Measurements from ENCODE around the gene RASGRP4. TPM values are rescaled to one million over a fixed set of nuclear protein-coding genes. Genes with fewer than 3 reads are reported as not detected.

Gene RASGRP4
- total RNA-seq, 1 donor from 2014 or later, result not detected

GRCh38 chr19:38385057-38385803 is 40.8 kb downstream of the RASGRP4 start:
- Mint-ChIP-seq H3K27me3 (peaks cover 15% of the 10 kb centered on the region), H3K27ac (no peak overlapping the region), H3K36me3 (peaks cover 15% of the 10 kb centered on the region), H3K4me3 (peak overlapping the region; percentile 36), H3K4me1 (ENCODE audit: unreplicated experiment) (peaks cover 9% of the 10 kb centered on the region), H3K9me3 (no peaks in the 10 kb centered on the region)
- DNase-seq (ENCODE audit: extremely low spot score, unreplicated experiment), result no peak
- no peak for TF ChIP-seq CTCF (conservative IDR thresholded peaks at IDR 0.05)

DNA sequence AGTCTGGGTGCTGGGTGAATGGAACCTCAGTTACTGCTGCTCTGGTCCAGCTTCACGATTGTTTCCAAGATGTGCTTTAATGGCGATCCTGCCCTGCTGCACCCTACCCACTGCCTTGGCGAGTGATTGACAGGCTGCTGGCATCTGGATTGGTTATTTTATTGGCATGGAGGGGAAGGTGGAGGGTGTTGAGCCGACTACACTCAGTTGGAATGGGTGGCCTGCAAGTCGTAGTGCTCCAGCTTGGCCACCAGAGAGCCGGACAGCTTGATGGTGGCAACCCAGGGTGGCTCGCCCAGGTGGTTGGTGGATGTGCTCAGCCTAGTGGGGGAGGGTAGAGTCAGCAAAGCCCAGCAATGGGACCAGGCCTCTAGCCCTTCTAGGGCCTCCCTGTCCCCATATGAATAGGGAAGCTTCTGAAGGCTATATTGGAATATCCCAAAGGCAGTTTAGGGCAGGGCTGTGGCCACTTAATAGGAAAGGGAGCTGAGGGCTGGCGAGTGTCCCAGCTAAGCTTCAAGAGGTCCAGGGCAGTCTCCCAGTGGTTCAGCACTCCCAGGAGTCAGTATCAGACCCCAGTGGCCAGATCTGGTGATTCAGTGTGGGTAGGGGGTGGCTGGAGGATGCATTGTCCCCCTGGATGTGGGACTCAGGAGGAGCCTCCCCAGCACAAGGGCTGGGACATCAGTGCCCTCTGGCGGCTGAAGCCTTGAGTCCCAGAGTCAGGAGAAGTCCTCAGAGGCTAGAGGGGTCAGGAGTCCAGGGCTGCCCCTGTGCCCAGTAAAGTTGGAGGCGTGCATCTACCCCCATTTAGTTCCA is 41.6 kb downstream of the RASGRP4 start:
- H3K4me3 Mint-ChIP-seq, result peak overlapping the region; percentile 36
- H3K27ac Mint-ChIP-seq, result peak overlapping the region; percentile 51

DNA sequence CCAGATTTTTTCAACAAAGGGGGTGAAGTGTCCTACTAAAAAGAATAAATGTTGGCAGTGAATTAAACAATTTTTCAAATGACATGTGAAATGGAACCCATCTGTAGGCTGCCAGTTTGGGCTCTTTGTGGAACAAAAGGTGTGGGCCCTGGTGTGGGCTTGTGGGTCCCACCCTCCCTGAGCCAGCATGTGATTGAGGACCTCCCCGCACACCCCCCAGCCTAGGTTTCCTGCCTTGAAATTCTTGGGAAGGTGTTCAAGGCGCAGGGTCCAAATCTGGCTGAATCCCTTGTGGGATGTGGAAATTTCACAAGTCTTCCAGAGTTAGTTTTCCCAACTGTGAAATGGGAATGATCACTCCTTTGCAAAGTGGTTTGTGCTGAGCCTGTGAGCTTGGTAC is 42.3 kb downstream of the RASGRP4 start:
- Mint-ChIP-seq H3K36me3 (peaks cover 19% of the 10 kb centered on the region), H3K4me1 (ENCODE audit: unreplicated experiment) (peaks cover 9% of the 10 kb centered on the region), H3K27me3 (peaks cover 8% of the 10 kb centered on the region), H3K27ac (peak overlapping the region; percentile 83), H3K9me3 (no peaks in the 10 kb centered on the region), H3K4me3 (peak overlapping the region; percentile 55)
- no peak for TF ChIP-seq CTCF (conservative IDR thresholded peaks at IDR 0.05)
- no peak for DNase-seq (ENCODE audit: extremely low spot score, unreplicated experiment)

More for the DNA sequence above, 41.6 kb downstream of the RASGRP4 start:
- peaks cover 9% of the 10 kb centered on the region for H3K4me1 Mint-ChIP-seq (ENCODE audit: unreplicated experiment)
- H3K36me3 Mint-ChIP-seq, result peaks cover 18% of the 10 kb centered on the region
- H3K9me3 Mint-ChIP-seq, result no peaks in the 10 kb centered on the region
- peaks cover 9% of the 10 kb centered on the region for H3K27me3 Mint-ChIP-seq
- TF ChIP-seq CTCF (conservative IDR thresholded peaks at IDR 0.05), result peak; percentile 31
- DNase-seq (ENCODE audit: extremely low spot score, unreplicated experiment), result no peak

GRCh38 chr19:38383184-38383583 is 42.8 kb downstream of the RASGRP4 start:
- no peak for DNase-seq (ENCODE audit: extremely low spot score, unreplicated experiment)
- peaks cover 8% of the 10 kb centered on the region for H3K4me1 Mint-ChIP-seq (ENCODE audit: unreplicated experiment)
- H3K36me3 Mint-ChIP-seq, result peaks cover 19% of the 10 kb centered on the region
- peaks cover 7% of the 10 kb centered on the region for H3K27me3 Mint-ChIP-seq
- no peak for TF ChIP-seq CTCF (conservative IDR thresholded peaks at IDR 0.05)
- peak overlapping the region; percentile 83 for H3K27ac Mint-ChIP-seq
- H3K9me3 Mint-ChIP-seq, result no peaks in the 10 kb centered on the region
- H3K4me3 Mint-ChIP-seq, result peak overlapping the region; percentile 55

DNA sequence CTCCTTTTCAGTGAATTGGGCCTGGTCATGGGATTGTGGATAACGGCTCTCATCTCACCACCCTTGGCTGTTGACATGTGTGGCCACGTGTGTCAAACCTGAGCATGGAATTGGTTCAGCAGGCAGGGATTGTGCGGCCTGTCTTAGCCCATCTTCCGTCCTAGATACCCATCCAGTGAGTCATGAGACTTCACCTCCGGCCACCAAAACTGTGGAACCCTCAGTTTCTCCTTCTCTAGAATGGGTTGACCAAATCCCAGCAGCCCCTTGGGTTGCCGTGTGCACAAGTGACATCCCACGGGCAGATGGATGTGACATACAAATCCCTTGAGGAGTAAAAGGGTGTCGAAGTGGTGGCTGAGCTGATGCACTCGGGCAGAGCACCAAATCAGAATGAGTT is 44.9 kb downstream of the RASGRP4 start:
- no peak for DNase-seq (ENCODE audit: extremely low spot score, unreplicated experiment)
- peaks cover 17% of the 10 kb centered on the region for H3K36me3 Mint-ChIP-seq
- H3K9me3 Mint-ChIP-seq, result no peaks in the 10 kb centered on the region
- H3K27ac Mint-ChIP-seq, result no peak overlapping the region
- peaks cover 1% of the 10 kb centered on the region for H3K4me1 Mint-ChIP-seq (ENCODE audit: unreplicated experiment)
- H3K27me3 Mint-ChIP-seq, result no peaks in the 10 kb centered on the region
- TF ChIP-seq CTCF (conservative IDR thresholded peaks at IDR 0.05), result no peak
- no peak overlapping the region for H3K4me3 Mint-ChIP-seq

Data from type B pancreatic cell (in vitro differentiated cells).